ENCODE results near the gene GPBAR1.

The GPBAR1 gene

DNA sequence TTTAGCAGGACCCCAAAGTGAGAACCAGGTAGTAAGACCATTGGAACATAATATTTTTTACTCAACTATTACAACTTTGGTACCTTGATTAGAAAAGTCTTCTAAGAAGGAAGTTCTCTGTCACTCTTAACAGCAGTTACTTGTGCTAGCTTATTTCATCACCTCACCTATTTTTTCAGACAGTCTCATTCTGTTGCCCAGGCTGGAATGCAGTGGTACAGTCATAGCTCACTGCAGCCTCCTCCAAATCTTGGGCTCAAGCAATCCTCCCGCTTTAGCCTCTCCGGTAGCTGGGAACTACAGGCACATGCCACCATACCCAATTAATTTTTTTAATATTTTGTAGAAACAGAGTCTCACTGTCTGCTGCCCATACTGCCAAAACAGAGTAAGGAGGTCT is 25.8 kb upstream of the GPBAR1 start:
- no peak for DNase-seq
- intact Hi-C loops (cut with DNase I), result no loop called here

DNA sequence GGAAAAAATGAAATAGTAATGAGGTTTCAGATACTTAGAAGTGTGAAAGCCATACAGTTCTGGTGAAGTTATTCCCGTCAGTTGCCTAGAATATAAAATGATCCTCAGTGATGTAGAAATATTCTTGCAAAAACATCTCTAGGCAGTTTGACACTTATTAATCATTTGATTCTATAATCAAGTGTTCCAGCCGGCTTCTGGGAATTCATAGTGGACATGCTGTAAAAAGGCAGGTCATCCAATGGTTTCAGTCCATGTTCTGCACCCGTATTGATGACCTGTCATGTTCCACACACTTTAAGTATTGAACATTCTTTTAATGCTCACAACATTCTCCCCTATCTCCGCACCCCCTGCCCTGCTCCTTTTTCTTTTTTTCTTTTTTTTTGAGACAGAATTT is 24.0 kb upstream of the GPBAR1 start:
- no peak for DNase-seq
- intact Hi-C loops (cut with DNase I), result no loop called here

DNA sequence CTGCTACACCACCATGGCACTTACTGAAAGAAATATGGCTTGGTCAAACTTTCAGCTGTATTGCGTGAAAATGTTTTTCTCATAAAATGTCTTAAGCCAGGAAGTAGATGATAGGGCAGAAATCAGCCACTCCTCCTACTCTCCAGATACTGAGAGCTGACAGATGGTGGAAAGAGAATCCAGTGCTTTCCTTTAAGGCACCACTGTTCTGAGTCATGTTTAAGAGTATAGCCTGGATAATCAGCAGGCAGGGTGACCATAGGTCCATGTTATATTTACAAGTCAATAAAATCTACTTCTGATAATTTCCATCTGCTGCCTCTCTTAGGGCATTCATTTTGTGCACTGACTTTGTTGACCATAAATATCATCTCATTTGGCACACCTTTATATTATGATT is 21.9 kb upstream of the GPBAR1 start:
- DNase-seq, result no peak
- intact Hi-C loops (cut with DNase I), result no loop called here

DNA sequence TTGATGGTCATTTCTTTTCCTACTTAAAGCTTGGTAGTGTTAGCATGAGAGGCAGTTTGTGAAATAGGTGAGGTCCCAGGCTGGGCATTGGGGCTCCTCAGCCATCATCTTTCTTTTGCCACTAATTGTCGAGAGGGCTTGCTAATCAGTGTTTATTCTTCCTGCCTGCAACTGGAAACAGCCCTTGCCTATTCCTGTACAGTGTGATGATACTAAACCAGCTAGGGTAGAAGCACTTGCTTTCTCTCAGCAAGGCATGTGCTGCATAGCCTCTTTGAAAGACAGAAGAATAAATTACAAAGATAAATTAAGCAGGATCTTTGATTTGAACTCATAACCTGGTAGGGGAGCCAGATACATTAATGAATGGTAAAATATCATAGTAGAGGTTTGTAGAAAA is 16.6 kb upstream of the GPBAR1 start:
- no peak for DNase-seq
- intact Hi-C loops (cut with DNase I), result no loop called here

DNA sequence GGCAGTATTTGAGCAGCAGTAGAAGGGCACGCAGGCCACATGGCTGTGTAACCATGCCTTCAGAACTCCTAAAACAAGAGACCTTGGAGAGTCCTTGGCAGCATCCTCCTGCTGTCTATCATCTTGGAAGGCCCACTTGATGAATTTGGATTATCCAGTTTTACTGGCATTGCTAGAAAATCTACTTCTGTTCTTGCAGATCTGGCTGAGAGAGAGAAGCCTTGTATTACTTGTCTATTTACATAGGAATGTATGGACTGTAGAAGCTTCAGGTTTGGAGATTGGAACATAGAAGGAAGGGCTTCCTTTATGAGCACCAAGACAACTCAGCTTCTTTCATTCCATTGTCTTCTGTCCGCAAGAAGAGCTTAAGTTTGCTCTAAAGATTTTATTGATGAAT is 16.1 kb upstream of the GPBAR1 start:
- DNase-seq, result no peak
- intact Hi-C loops (cut with DNase I), result no loop called here

DNA sequence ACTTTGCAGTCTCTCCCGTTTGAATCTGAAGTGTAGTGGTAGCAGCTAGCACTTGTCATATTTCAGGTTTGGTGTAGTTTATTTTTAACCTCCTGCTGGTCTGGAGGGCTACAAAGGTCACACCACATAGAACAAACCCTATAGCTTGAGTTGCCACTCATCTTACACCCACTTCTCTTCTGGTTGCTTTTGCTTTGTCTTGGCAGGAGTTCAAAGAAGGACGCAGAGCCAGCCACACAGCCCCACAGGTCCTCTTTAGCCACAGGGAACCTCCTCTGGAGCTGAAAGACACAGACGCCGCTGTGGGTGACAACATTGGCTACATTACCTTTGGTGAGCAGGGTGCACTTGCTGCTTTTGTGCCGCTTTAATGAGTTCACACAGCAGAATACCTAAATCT is 15.6 kb upstream of the GPBAR1 start:
- intact Hi-C loops (cut with DNase I), result no loop called here
- no peak for DNase-seq

DNA sequence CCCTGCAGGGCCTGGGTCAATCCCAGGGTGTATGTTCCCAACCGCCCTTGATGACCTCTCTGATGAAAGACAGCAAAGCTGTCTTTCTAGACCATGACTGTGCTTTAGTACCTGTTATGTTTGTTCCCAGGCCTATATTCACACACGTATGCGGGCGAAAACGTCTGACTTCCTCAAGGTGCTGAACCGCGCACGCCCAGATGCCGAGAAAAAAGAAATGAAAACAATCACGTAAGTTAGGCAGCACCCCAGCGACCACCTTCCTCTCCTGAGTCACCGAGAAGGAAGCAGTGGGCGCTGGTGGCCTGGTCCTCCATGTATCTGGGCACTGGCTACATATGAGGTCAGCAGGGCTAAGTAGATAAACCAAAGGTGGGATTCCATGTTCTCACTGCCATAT is 11.1 kb upstream of the GPBAR1 start:
- no peak for DNase-seq
- intact Hi-C loops (cut with DNase I), result no loop called here

DNA sequence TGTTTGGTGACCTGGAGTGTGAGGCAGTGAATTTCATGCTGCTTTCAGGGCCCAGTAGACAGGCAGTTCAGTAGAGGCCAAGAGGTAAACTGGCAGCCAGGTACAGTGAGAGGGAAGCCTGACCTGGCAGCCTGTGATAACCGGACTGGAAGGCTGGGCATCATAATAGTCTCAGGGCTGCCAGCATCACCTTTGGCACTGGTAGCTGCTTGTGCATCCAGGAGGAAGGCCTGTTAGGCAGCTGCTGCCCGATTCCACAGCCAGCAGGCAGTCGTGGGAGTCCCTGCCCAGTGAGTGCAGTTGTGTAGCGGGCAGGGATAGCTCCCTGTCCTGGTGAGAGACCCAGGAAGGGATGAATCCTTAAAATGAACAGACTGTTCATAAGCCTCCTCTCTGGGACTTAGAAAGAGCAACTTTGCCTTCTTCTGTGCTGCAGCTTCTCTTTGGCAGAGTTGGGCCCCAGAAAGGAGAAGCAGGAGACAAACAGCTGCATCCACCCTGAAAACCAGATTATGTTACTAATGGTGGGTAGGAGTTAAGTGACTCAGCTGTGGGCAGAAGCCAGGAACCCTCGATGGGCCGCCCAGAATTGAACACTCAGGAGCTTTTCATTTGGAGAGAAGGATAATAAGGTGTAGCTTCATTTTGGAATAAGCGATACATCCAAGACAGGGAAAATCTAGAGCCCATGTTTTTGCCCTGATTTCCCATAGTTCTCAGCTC is 8.1 kb upstream of the GPBAR1 start:
- intact Hi-C loops (cut with DNase I), result no loop called here
- DNase-seq, result peak in 26 of 42 donors; percentile 19 to 80 (median 54)

DNA sequence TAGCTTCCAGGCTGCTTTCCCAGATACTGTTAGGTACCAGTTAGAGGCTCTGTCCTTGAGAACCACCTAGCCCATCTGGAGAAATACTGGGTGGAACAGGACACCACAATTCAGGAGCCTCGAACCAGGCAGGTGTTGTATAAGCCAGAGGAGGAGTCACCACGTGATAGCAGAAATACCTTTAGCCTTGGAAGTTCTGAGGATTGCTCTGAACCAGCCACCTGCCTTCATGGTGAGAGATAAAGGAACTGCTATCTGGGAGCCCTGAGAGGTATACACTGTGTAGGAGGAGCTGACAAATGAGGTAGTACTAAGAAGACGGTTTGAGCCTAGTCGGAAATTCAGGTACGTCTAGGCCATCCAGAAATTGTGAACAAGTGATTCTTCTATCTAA is 7.6 kb upstream of the GPBAR1 start:
- DNase-seq, result peak in 2 of 42 donors; percentile 22 to 41
- intact Hi-C loops (cut with DNase I), result no loop called here

DNA sequence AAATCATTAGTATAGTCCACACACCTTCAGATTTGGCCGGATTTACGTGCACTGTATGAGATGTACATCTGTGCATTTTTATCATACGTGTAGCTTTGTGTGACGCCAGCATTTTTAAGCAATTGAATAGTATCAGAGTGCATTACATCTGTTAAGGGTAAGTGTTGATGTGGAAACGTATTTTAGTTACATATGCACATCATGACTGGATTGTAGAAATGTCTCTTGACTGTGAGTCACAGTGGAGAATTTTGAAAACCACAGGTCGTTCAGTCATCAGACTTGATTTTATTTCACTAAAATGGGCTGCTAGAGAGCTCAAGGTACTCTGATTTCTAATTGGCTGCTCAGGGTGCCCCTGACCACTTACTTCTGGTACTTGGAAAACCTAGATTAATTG is 5.4 kb upstream of the GPBAR1 start:
- intact Hi-C loops (cut with DNase I), result no loop called here
- DNase-seq, result no peak

DNA sequence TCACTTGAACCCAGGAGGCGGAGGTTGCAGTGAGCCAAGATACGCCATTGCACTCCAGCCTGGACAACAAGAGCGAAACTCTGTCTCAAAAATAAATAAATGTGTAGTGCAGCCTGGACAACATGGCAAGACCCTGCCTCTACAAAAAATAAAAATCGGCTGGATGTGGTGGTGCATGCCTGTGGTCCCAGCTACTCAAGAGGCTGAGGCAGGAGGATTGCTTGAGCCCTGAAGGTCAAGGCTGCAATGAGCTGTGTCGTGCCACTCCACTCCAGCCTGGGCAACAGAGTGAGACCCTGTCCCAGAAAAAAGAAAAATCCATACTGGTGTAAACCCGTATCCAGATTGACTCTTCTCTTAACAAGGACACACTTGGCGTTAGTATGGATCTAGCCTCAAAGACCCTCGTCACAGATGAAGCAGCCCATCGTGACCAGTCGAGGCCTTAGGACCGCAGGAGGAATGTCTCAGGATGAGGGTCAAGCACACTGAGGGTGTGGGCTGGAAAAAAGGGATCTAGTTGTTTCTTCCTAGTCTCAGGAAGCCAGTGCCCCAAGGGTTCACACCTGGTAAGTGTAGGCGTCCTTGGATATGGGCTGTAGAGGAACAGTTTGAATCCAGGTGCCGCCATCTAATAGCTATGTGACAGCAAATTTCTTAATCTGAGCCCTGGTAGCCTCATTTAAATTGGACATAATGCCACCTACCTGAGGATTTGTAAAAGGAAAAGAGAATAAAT is 4.0 kb upstream of the GPBAR1 start:
- peak in 1 of 42 donors; percentile 19 for DNase-seq
- intact Hi-C loops (cut with DNase I), result no loop called here

DNA sequence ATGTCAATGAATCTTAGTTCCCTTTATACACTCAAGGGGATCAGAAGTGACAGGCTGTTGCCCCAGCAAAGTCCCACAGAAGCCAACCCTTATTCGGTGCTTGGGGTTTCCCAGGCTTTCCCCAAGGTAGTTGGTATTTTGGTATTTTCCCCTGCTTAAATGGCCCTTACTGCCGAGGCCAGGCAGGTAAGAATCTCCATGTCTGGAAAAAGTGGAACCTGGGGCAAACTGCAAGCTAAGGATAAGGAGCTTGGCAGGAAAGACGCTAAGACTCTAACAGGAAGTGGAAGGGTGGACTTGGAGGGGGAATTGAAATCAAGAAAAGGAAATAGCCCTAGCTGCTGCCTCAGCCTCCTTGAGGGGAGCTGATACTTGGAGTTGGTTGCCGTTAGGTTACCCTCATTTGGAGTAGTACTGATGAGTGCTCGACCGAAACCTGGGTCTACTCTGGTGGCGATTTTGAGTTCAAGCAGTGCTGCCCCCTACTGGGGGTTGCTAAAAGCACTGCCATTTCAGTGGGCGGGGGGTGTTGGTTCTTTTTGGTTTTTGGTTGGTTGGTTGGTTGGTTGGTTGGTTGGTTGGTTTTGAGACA is 3.3 kb upstream of the GPBAR1 start:
- intact Hi-C loops (cut with DNase I), result no loop called here
- peak in 17 of 42 donors; percentile 11 to 63 (median 33) for DNase-seq

DNA sequence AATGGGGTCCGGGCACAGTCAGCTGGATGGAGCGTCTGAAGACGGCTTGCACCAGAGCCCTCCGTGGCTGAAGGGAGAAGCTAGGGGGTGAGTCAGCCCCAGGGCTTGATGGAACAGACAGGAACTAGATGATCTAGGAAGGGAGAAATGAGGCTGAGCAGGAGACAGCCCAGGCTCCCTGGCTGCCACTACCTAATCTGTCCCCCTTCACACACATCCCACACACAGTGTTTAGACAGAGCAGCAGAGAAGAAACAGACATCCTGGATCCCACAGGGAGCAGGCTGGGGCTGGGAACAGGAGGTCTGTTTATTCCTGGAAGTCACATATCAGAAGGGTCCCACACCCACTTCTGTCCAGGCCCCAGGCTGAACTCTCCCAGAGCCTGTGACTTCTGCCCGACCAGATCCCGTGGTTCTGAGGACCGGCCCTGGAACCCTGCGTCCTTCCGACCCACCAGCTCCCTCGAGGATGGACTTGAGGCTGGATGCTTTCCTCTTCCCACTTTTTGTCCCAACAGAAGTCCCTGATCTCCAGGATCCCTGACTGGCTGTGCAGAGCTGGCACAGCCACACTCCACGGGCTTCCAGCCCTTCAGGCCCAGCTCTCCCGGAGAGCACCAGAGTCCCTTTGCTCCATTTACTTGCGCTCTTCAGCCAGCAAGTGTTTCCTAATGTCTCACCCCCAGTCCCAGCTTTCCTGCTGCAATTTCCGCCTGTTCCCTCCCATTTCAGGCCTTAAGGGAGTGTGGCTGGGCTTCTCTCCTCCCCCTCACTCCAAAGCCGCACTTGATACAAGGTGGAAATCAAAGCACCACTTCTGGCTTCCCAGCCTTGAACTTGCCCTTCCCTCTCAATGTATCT is 1.5 kb upstream of the GPBAR1 start:
- intact Hi-C loops (cut with DNase I), result no loop called here

DNA sequence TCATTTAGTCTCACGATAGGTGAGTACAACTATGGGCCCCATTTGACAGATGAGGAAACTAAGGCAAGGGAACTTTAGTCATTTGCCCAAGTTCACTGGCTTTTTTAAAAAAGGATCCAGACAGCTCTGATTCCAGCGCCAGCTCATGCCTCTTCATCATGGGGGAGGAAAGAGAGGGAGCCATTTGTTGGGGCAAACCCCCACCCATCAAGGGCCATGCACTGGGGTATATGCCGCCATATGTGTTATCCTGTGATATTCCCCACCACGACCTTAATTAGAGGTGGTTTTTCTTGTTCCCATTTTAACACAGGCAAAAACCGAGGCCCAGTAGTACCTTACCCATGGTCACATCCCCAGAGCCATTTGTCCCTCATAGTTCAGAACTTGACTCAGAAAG is 649 bp upstream of the GPBAR1 start:
- no peak for DNase-seq

More for the DNA sequence above, 1.5 kb upstream of the GPBAR1 start:
- DNase-seq, result peak in 15 of 42 donors; percentile 20 to 60 (median 40)

DNA sequence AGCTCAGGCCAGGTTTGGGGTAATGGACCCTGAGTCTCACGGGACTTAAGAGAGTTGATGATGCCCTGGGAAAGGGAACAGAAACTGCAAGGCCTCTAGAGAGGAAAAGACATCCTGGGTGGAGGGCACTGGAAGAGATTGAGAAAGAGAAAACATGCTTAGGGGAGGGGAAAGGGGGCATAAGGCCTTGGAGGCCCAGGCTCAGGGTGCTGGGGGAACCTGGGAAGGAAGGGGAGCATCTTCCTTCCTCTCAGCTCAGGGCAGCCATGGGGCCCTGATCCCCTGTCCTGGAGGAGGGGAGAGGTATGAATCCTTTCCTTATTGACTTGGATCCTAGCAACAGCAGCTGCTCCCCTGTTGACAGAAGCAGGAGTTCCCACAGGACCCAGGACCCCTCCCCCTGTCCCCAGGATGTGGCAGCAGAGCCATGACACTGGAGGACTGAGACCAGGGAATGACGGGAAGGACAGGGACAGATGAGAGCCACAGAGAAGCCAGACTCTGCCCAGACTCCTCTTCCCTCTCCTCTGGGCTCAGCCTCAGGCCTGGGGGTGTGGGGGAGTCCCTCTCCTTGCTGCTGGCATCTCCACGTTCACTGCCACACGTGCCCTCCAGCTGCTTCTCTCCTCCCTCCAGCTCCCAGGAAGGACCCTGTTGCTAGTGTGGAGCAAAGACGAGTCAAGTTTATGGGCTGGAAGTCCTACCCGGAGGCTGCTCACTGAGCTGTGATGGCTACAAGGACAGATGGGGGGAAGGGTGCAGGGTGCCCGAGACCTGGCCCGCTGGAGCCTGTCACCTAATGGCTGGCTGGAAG is 815 bp downstream of the GPBAR1 start:
- DNase-seq, result no peak
- intact Hi-C loops (cut with DNase I), result no loop called here

More for the DNA sequence above, 649 bp upstream of the GPBAR1 start:
- intact Hi-C loops (cut with DNase I), result no loop called here

DNA sequence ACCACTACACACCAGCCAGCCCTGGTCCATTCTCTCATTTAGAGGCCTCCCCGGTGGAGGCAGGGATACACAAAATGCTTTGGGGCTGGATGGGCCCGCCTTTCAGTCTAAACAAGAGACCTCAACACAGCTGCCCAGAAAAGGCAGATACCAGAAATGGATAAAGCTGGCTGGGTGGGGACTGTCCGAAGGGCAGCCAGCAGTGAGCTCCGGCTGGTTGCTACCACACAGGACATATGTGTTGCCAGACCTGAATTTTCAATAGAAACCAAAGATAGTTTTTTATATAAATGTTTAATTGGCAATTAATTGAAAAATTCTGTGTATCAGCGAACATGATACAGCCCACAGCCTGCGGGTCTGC is 1.4 kb downstream of the GPBAR1 start:
- DNase-seq, result no peak
- intact Hi-C loops (cut with DNase I), result no loop called here

DNA sequence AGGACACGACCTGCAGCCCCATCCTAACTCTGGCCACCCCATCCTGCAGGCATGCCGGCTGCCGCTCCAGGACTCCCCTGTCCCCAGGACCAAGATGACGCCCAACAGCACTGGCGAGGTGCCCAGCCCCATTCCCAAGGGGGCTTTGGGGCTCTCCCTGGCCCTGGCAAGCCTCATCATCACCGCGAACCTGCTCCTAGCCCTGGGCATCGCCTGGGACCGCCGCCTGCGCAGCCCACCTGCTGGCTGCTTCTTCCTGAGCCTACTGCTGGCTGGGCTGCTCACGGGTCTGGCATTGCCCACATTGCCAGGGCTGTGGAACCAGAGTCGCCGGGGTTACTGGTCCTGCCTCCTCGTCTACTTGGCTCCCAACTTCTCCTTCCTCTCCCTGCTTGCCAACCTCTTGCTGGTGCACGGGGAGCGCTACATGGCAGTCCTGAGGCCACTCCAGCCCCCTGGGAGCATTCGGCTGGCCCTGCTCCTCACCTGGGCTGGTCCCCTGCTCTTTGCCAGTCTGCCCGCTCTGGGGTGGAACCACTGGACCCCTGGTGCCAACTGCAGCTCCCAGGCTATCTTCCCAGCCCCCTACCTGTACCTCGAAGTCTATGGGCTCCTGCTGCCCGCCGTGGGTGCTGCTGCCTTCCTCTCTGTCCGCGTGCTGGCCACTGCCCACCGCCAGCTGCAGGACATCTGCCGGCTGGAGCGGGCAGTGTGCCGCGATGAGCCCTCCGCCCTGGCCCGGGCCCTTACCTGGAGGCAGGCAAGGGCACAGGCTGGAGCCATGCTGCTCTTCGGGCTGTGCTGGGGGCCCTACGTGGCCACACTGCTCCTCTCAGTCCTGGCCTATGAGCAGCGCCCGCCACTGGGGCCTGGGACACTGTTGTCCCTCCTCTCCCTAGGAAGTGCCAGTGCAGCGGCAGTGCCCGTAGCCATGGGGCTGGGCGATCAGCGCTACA is 2.1 kb downstream of the GPBAR1 start:
- intact Hi-C loops (cut with DNase I), result no loop called here
- peak in 1 of 42 donors; percentile 17 for DNase-seq
